SK-N-SH treated with all-trans-retinoic acid at 6 μM for 48 hours (cell line): ENCODE data around the gene PLA2G4F.

Experiments used
- ARNTL ChIP-seq: fragments of 450-650 bp; formaldehyde crosslinking; IDR thresholded peaks from 2 replicates; pipeline ENCODE4 v1.5.0; 2020; ENCODE audit warnings: low read depth, mild to moderate bottlenecking, moderate library complexity, borderline replicate concordance
- GLIS3 ChIP-seq: fragments of 250-450 bp; sonication (Bioruptor Pico); IDR thresholded peaks from 2 replicates; pipeline ENCODE4 v1.5.0; 2020; ENCODE audit warnings: mild to moderate bottlenecking, moderate library complexity
- PPARA ChIP-seq: fragments of 250-450 bp; sonication (Bioruptor Pico); IDR thresholded peaks from 2 replicates; pipeline ENCODE4 v1.5.0; 2020; ENCODE audit warnings: mild to moderate bottlenecking, borderline replicate concordance
- ZC3H10 ChIP-seq: fragments of 250-450 bp; sonication (Bioruptor Pico); IDR thresholded peaks from 2 replicates; pipeline ENCODE4 v1.5.1; 2021; ENCODE audit warnings: mild to moderate bottlenecking, moderate library complexity
- ZFP30 ChIP-seq: fragments of 450-650 bp; formaldehyde crosslinking; IDR thresholded peaks from 2 replicates; pipeline ENCODE4 v1.5.0; 2022; ENCODE audit warnings: mild to moderate bottlenecking, moderate library complexity
- TF ChIP-seq, protein P1 (sequence below): fragments of 250-450 bp; sonication (Bioruptor Pico); IDR thresholded peaks from 2 replicates; pipeline ENCODE4 v1.5.0; 2020; ENCODE audit warnings: mild to moderate bottlenecking, moderate library complexity

DNA sequence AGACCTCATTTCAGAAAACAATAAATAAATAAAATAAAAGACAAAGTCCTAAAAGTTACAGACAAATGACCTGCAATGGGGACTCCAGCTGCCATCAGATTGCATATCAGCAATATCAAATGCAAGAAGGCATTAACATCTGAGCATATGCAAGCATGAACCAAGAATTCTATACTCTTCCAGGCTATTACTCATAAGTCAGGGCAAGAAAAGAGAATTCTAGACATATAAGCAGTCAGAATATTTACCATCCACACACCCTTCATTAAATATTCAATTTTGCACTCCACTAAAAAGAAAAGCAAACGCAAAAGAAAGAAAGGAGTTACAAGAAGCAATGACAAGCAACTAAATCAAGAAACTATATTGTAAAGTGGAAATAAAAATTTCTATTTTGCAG, 21.1 kb downstream of the PLA2G4F start:
- TF ChIP-seq, protein P1, sequence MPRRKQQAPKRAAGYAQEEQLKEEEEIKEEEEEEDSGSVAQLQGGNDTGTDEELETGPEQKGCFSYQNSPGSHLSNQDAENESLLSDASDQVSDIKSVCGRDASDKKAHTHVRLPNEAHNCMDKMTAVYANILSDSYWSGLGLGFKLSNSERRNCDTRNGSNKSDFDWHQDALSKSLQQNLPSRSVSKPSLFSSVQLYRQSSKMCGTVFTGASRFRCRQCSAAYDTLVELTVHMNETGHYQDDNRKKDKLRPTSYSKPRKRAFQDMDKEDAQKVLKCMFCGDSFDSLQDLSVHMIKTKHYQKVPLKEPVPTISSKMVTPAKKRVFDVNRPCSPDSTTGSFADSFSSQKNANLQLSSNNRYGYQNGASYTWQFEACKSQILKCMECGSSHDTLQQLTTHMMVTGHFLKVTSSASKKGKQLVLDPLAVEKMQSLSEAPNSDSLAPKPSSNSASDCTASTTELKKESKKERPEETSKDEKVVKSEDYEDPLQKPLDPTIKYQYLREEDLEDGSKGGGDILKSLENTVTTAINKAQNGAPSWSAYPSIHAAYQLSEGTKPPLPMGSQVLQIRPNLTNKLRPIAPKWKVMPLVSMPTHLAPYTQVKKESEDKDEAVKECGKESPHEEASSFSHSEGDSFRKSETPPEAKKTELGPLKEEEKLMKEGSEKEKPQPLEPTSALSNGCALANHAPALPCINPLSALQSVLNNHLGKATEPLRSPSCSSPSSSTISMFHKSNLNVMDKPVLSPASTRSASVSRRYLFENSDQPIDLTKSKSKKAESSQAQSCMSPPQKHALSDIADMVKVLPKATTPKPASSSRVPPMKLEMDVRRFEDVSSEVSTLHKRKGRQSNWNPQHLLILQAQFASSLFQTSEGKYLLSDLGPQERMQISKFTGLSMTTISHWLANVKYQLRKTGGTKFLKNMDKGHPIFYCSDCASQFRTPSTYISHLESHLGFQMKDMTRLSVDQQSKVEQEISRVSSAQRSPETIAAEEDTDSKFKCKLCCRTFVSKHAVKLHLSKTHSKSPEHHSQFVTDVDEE (CRISPR knock-in tag): no peak
- TF ChIP-seq ZFP30 (CRISPR knock-in tag) (no peak), ZC3H10 (no peak), GLIS3 (CRISPR knock-in tag) (no peak), PPARA (no peak), ARNTL (CRISPR knock-in tag) (no peak)
